GM20000 (cell line): Measurements from ENCODE around the gene LRRFIP1.

Source experiments
- DNase-seq: peaks from one replicate; pipeline ENCODE4 v3.0.0; 2012; ENCODE audit warnings: low spot score
- CTCF ChIP-seq: IDR thresholded peaks from 2 replicates; pipeline ENCODE4 v1.5.1; 2012; ENCODE audit warnings: mild to moderate bottlenecking, control low read depth; ENCODE audit errors: extremely low read depth, missing control alignments

The LRRFIP1 gene

DNA sequence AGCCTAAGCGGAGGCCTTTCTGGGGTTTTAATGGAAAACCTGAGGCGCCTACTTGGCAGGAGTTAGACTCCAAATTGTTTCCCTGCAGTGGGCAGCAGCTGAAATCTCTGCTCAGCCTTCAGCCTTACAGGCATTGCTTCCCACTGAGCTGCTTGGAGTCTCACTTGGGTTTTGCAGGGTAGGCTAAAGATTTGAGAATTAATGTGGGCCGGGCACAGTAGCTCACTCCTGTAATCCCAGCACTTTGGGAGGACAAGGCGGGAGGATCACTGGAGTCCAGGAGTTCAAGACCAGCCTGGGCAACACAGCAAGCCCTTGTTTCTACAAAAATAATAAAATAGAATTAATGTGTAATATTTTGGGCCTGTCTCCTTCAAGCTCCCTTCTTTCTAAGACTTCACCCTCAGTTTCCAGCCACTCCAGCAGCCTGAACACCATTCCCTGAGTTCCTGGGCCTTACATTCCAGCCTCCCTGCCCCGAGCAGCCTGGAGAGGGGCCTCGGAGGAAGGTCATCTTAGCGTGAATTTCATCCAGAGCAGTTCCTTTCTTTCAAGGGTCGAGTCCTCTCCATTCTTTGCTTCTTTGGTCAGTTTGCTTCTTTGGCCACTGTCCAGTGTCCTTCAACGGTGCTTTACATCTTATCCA is 27.8 kb upstream of the LRRFIP1 start:
- no peak for TF ChIP-seq CTCF

DNA sequence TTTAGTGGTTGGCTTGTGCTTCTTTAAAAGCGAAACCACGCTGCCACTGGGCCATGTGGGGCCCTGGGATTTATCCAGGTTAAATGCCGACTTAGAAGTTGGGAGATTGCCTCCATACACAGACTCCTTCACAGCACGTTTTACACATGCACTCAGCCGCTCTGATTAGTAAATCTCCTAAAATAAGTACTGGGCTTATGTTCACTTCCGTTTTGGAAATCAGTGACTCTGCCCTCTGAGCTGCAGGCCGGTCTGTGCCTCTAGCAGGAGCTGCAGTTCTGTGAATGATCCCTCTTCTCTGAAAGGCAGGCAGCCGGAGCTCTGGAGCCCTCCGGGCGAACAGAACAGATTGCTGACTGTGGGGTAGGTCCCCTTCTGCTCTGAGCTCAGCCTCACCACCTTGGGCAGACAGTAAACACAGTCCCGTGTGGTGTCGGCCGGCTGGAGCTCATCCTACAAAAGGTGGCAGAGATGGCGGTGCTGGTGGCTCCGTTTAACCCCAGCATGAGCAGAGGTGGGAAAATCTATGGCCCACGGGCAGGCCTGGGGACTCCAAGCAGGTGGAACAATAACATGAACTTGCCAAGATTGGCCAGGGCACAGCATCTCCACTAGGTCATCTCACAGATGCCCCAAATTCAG is 27.1 kb upstream of the LRRFIP1 start:
- no peak for TF ChIP-seq CTCF
- DNase-seq, result no peak

More for the DNA sequence above, 27.8 kb upstream of the LRRFIP1 start:
- DNase-seq, result no peak

GRCh38 chr2:237601453-237602116 is 25.8 kb upstream of the LRRFIP1 start:
- no peak for DNase-seq
- TF ChIP-seq CTCF, result no peak

DNA sequence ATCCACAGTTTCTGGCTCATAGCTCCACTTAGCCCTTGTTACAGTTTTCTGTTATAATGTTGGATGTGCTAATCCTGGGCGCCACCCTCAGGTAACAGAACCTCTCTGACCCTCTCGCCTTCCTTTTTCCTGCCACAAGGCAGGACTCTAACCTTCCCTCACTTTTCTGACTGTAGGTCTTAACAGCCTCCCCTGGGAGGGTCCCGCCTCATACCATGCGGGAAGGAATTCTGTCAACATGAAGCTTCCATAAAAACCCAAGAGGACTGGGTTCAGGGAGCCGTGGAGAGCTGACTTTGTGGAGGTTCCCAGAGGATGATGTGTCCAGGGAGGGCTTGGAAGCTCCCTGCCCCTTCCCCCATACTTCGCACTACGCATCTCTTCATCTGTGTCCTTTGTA is 25.0 kb upstream of the LRRFIP1 start:
- TF ChIP-seq CTCF, result no peak
- no peak for DNase-seq

GRCh38 chr2:237603049-237603717 is 24.2 kb upstream of the LRRFIP1 start:
- no peak for DNase-seq
- no peak for TF ChIP-seq CTCF

- no peak for TF ChIP-seq CTCF
- peak; percentile 61 for DNase-seq
Observed at GRCh38 chr2:237603718-237604362, 23.5 kb upstream of the LRRFIP1 start.

- no peak for TF ChIP-seq CTCF
Observed at GRCh38 chr2:237604391-237604790, 23.0 kb upstream of the LRRFIP1 start.

More at GRCh38 chr2:237604391-237604790, 23.0 kb upstream of the LRRFIP1 start:
- no peak for DNase-seq
